ENCODE results near the gene FOXM1.

FOXM1 gene

DNA sequence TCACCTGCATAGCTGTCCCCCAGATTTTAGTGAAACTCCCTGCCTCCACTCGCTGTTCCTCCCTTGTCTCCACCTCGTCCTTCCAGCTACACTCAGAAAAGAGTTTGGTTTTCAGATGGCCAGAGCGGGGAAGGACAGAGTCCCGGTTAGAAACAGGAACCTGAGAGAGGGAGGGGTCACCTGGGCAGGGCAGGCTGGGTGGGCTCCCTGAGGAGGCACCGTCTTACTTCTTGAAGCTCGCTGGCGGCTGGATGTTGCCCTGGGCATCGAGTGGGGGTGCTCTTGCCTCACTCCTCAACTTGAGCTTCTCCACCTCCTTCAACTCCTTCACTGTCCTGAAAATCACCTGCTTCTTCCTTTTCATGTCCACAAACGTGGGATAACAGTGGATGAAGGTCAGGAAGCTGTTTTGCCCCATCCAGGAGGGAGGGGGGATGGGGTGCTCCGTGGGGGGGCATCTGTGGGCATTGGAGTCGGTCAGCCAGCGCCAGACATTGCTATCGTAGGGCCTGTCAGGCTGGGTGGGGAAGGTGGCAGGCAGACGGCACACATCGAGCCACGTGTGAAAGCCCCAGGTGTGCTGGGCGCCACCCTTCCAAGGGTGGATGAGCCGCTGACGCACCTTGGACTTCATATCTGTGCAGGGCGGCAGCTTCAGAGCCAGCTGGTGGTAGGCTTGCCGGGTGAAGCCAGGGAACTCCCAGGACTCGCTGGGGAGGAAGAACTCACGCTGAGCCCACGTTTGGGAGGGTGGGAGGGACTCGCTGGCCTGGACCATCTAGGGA, 22.1 kb downstream of the FOXM1 start:
- DNase-seq (ENCODE audit: insufficient read length, low spot score) (no peak), FAIRE-seq (no peak)
- TF ChIP-seq POLR2A (IDR thresholded peaks at IDR 0.05; ENCODE audit: low read depth, low read length): no peak
- TF ChIP-seq POU2F2 (IDR thresholded peaks at IDR 0.05; ENCODE audit: low read depth, low read length): no peak
- TF ChIP-seq PAX5 (IDR thresholded peaks at IDR 0.05; ENCODE audit: insufficient read depth, low read length, severe bottlenecking): no peak
- no peak for TF ChIP-seq POLR2AphosphoS5 (IDR thresholded peaks at IDR 0.05; ENCODE audit: low read depth, low read length)
- no peak for TF ChIP-seq SPI1 (IDR thresholded peaks at IDR 0.05; ENCODE audit: low read depth, low read length)
- no peak for TF ChIP-seq TAF1 (IDR thresholded peaks at IDR 0.05; ENCODE audit: low read depth, low read length)

DNA sequence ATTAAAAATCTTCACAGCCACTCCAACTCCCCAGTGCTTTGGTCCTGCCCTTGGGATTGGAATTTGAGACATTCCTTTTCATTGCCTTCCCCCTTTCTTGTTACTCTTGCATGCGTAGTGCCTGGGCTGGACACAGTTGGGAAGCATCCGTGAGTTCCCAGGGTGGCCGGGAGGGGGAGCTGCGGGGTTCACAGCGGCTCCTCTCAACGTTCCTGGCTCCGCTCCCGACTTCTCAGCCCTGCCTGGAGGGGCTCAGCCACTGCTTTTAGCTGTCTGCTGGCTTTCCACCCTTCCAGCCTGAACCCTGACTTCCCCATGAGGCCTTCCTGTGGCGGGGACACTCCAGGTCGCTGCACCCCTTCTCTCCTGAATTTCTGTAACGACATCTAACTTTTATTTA, 23.3 kb downstream of the FOXM1 start:
- TF ChIP-seq POLR2AphosphoS5 (IDR thresholded peaks at IDR 0.05; ENCODE audit: low read depth, low read length) (no peak), POLR2A (IDR thresholded peaks at IDR 0.05; ENCODE audit: low read depth, low read length) (no peak), POU2F2 (IDR thresholded peaks at IDR 0.05; ENCODE audit: low read depth, low read length) (no peak), TAF1 (IDR thresholded peaks at IDR 0.05; ENCODE audit: low read depth, low read length) (no peak), PAX5 (IDR thresholded peaks at IDR 0.05; ENCODE audit: insufficient read depth, low read length, severe bottlenecking) (no peak), SPI1 (IDR thresholded peaks at IDR 0.05; ENCODE audit: low read depth, low read length) (no peak)
- FAIRE-seq (peak; percentile 31), DNase-seq (ENCODE audit: insufficient read length, low spot score) (peak; percentile 67)

GRCh38 chr12:2851931-2852330, 25.0 kb downstream of the FOXM1 start:
- no peak for TF ChIP-seq TAF1 (IDR thresholded peaks at IDR 0.05; ENCODE audit: low read depth, low read length)
- no peak for TF ChIP-seq POU2F2 (IDR thresholded peaks at IDR 0.05; ENCODE audit: low read depth, low read length)
- no peak for TF ChIP-seq SPI1 (IDR thresholded peaks at IDR 0.05; ENCODE audit: low read depth, low read length)
- no peak for TF ChIP-seq POLR2AphosphoS5 (IDR thresholded peaks at IDR 0.05; ENCODE audit: low read depth, low read length)
- TF ChIP-seq PAX5 (IDR thresholded peaks at IDR 0.05; ENCODE audit: insufficient read depth, low read length, severe bottlenecking): no peak
- no peak for TF ChIP-seq POLR2A (IDR thresholded peaks at IDR 0.05; ENCODE audit: low read depth, low read length)
- FAIRE-seq: peak; percentile 13
- DNase-seq (ENCODE audit: insufficient read length, low spot score): no peak

DNA sequence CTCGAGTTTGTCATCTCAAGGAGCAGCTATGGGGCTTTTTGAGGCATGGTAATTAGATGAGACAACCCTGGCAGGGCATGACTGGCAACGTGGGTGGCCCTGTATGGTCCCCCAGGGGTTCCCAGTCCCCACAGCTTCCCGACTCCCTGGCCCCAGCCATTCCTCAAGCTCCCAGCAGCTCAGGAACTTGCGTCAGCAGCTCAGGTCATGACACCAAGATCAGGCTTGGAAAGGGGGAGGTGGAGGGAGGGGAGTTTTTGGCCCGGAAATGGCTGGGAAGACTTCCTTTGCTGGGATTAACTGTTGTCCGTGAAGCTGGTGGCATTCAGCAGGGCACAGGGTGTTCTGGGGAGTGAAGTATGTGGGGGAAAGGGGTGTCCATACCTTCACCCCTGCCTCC, 31.7 kb downstream of the FOXM1 start:
- no peak for FAIRE-seq
- DNase-seq (ENCODE audit: insufficient read length, low spot score): no peak
- TF ChIP-seq PAX5 (IDR thresholded peaks at IDR 0.05; ENCODE audit: insufficient read depth, low read length, severe bottlenecking): no peak
- TF ChIP-seq POLR2A (IDR thresholded peaks at IDR 0.05; ENCODE audit: low read depth, low read length): no peak
- TF ChIP-seq POLR2AphosphoS5 (IDR thresholded peaks at IDR 0.05; ENCODE audit: low read depth, low read length): no peak
- no peak for TF ChIP-seq POU2F2 (IDR thresholded peaks at IDR 0.05; ENCODE audit: low read depth, low read length)
- TF ChIP-seq SPI1 (IDR thresholded peaks at IDR 0.05; ENCODE audit: low read depth, low read length): no peak
- no peak for TF ChIP-seq TAF1 (IDR thresholded peaks at IDR 0.05; ENCODE audit: low read depth, low read length)

GRCh38 chr12:2844786-2845185, 32.2 kb downstream of the FOXM1 start:
- DNase-seq (ENCODE audit: insufficient read length, low spot score) (no peak), FAIRE-seq (no peak)
- no peak for TF ChIP-seq POLR2A (IDR thresholded peaks at IDR 0.05; ENCODE audit: low read depth, low read length)
- no peak for TF ChIP-seq PAX5 (IDR thresholded peaks at IDR 0.05; ENCODE audit: insufficient read depth, low read length, severe bottlenecking)
- no peak for TF ChIP-seq POLR2AphosphoS5 (IDR thresholded peaks at IDR 0.05; ENCODE audit: low read depth, low read length)
- TF ChIP-seq POU2F2 (IDR thresholded peaks at IDR 0.05; ENCODE audit: low read depth, low read length): no peak

GRCh38 chr12:2842948-2843347, 34.0 kb downstream of the FOXM1 start:
- TF ChIP-seq POLR2A (IDR thresholded peaks at IDR 0.05; ENCODE audit: low read depth, low read length) (no peak), POU2F2 (IDR thresholded peaks at IDR 0.05; ENCODE audit: low read depth, low read length) (no peak), TAF1 (IDR thresholded peaks at IDR 0.05; ENCODE audit: low read depth, low read length) (no peak)
- DNase-seq (ENCODE audit: insufficient read length, low spot score): no peak
- FAIRE-seq: no peak

DNA sequence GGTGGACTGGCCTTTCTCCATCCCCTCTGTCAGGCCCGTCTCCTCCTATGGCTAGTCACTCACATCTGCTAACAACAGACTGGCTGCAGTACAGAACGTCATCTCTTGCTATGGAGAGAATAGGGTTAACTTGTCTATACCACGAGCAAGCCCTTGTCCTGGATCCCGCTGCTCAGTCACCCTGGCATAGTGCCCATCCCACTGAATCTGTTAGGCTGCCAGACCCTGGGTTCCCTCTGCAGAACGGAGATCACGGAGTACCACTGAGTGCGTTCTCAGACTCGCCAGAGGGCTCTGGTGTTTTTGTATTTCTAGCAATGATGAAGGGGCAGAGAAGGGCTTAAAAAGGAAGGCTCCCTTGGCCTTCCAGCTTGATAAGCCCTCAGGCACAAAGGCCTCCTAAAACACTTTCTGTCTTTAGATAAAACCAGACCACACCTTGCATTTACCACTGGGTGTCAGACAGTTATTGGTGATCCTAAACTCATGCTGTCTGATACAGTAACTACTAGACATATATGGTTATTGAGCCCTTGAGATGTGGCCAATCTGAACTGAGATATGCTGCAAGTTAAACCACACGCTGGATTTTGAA, 35.8 kb downstream of the FOXM1 start:
- no peak for FAIRE-seq
- no peak for DNase-seq (ENCODE audit: insufficient read length, low spot score)
- no peak for TF ChIP-seq PAX5 (IDR thresholded peaks at IDR 0.05; ENCODE audit: insufficient read depth, low read length, severe bottlenecking)
- no peak for TF ChIP-seq POLR2A (IDR thresholded peaks at IDR 0.05; ENCODE audit: low read depth, low read length)
- no peak for TF ChIP-seq SPI1 (IDR thresholded peaks at IDR 0.05; ENCODE audit: low read depth, low read length)
- no peak for TF ChIP-seq POU2F2 (IDR thresholded peaks at IDR 0.05; ENCODE audit: low read depth, low read length)
- no peak for TF ChIP-seq POLR2AphosphoS5 (IDR thresholded peaks at IDR 0.05; ENCODE audit: low read depth, low read length)
- TF ChIP-seq TAF1 (IDR thresholded peaks at IDR 0.05; ENCODE audit: low read depth, low read length): no peak

DNA sequence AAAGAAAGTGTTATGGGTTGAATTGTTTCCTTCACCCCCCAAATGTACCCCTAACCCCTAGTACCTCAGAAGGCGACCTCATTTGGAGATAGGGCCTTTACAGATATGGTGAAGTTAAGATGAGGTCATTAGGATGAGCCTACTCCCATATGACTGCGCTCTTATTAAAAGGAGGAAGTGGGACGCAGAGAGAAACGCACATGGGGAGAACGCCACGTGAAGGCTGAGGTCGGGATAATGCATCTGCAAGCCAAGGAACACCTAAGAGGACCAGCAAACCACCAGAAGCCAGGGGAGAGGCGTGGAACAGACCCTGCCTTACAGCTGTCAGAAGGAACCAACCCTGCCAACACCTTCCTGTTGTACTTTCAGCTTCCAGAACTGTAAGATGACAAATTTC, 40.4 kb downstream of the FOXM1 start:
- no peak for TF ChIP-seq TAF1 (IDR thresholded peaks at IDR 0.05; ENCODE audit: low read depth, low read length)
- peak; percentile 33 for TF ChIP-seq SPI1 (IDR thresholded peaks at IDR 0.05; ENCODE audit: low read depth, low read length)
- FAIRE-seq: no peak
- DNase-seq (ENCODE audit: insufficient read length, low spot score): no peak

DNA sequence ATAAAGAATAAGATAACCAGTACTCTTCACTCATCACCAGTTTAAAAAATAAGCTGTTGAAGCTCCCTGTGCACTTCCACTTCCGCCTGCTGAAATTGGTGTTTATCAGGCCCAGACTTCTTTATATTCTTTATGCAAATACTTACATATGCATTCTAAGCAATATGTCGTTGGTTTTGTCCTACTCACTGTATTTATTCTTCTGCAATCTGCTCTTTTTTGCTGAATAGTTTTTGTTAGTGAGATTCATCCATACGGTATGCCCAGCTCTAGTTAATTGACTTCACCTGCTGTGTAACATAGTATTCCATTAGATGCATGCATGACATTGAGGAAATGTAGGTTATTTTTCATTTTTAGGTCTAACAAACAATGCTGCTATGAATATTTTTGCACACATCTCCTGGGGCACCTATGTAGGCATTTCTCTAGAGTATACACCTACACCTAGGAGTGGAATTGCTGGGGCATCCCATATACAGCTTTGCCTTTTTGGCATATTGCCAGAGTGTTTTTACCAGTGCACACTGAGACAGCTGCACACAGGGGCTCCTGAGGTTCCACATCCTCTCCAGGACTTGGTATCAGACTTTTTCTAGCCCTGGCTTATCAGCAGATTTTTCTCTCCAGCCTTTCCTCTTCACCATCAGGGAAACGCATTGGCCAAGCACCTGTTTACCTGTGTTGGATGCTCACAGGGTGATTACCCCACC, 41.1 kb downstream of the FOXM1 start:
- TF ChIP-seq TAF1 (IDR thresholded peaks at IDR 0.05; ENCODE audit: low read depth, low read length) (no peak), PAX5 (IDR thresholded peaks at IDR 0.05; ENCODE audit: insufficient read depth, low read length, severe bottlenecking) (no peak), SPI1 (IDR thresholded peaks at IDR 0.05; ENCODE audit: low read depth, low read length) (no peak), POU2F2 (IDR thresholded peaks at IDR 0.05; ENCODE audit: low read depth, low read length) (no peak), POLR2AphosphoS5 (IDR thresholded peaks at IDR 0.05; ENCODE audit: low read depth, low read length) (no peak), POLR2A (IDR thresholded peaks at IDR 0.05; ENCODE audit: low read depth, low read length) (no peak)
- no peak for DNase-seq (ENCODE audit: insufficient read length, low spot score)
- no peak for FAIRE-seq
